GM21825 (cell line): ENCODE measurements around the gene STON1.
"Not testable (repeated sequence)": the region's sequence is repeated elsewhere in the genome, so short reads cannot be mapped to it uniquely, and the experiment has no call there.

Source experiments
- ATAC-seq: cut with Tn5 transposase; IDR thresholded peaks from one replicate; pipeline ENCODE4 v1.9.1; 2021; ENCODE audit warnings: mild to moderate bottlenecking, moderate library complexity; ENCODE audit not compliant: unreplicated experiment

STON1 gene

GRCh38 chr2:48568547-48568946 lies 38.6 kb downstream of the STON1 start:
- no peak for ATAC-seq

- no peak for ATAC-seq
Observed at GRCh38 chr2:48569433-48569832, 39.5 kb downstream of the STON1 start.

- no peak for ATAC-seq
Observed at GRCh38 chr2:48572816-48573215, 42.9 kb downstream of the STON1 start.

- no peak for ATAC-seq
Observed at GRCh38 chr2:48574353-48575287, 44.7 kb downstream of the STON1 start.

- ATAC-seq, result no peak
Observed at GRCh38 chr2:48578313-48578712, 48.4 kb downstream of the STON1 start.

GRCh38 chr2:48583961-48584360 lies 54.0 kb downstream of the STON1 start:
- ATAC-seq, result no peak

- ATAC-seq, result no peak
Observed at GRCh38 chr2:48584551-48584950, 54.6 kb downstream of the STON1 start.

GRCh38 chr2:48586433-48586832 lies 56.5 kb downstream of the STON1 start:
- no peak for ATAC-seq

- ATAC-seq, result no peak
Observed at GRCh38 chr2:48587560-48587959, 57.6 kb downstream of the STON1 start.

GRCh38 chr2:48587961-48588360 lies 58.0 kb downstream of the STON1 start:
- no peak for ATAC-seq

GRCh38 chr2:48588745-48589144 lies 58.8 kb downstream of the STON1 start:
- ATAC-seq, result no peak

- no peak for ATAC-seq
Observed at GRCh38 chr2:48589170-48589767, 59.3 kb downstream of the STON1 start.

- no peak for ATAC-seq
Observed at GRCh38 chr2:48590017-48590416, 60.1 kb downstream of the STON1 start.

- no peak for ATAC-seq
Observed at GRCh38 chr2:48592067-48592466, 62.1 kb downstream of the STON1 start.

- not testable (repeated sequence) for ATAC-seq
Observed at GRCh38 chr2:48596751-48597150, 66.8 kb downstream of the STON1 start.

GRCh38 chr2:48597492-48597891 lies 67.5 kb downstream of the STON1 start:
- no peak for ATAC-seq

- no peak for ATAC-seq
Observed at GRCh38 chr2:48600204-48600813, 70.4 kb downstream of the STON1 start.

- ATAC-seq, result no peak
Observed at GRCh38 chr2:48600917-48601316, 71.0 kb downstream of the STON1 start.

GRCh38 chr2:48601349-48601748 lies 71.4 kb downstream of the STON1 start:
- ATAC-seq, result no peak

- no peak for ATAC-seq
Observed at GRCh38 chr2:48605482-48606175, 75.7 kb downstream of the STON1 start.

GRCh38 chr2:48607307-48608014 lies 77.5 kb downstream of the STON1 start:
- ATAC-seq, result no peak
